Measurements from ENCODE around the gene TRUB1.

The TRUB1 gene

GRCh38 chr10:115003396-115003795 lies 65.4 kb downstream of the TRUB1 start:
- CTCF ChIA-PET, result no interaction called here
- DNase-seq, result no peak
- 89% methylated on average over 1 of the region's 2 CpGs for WGBS (ENCODE audit: insufficient coverage)
- H3K9me3 ChIP-seq (ENCODE audit: control extremely low read depth in 1 of 5, control insufficient read depth in 4 of 5, insufficient read depth in 2 of 5, low read depth in 1 of 5, low read length in 4 of 5), result no peaks in the 10 kb centered on the region
- peaks cover 0 to 4% (median 2%) of the 10 kb centered on the region in 5 experiments for H3K27me3 ChIP-seq (replicated peaks in 2 of 5; ENCODE audit: control insufficient read depth in 4 of 5, insufficient read depth in 5 of 5, low read length in 4 of 5)
- POLR2A ChIA-PET, result no interaction called here
- H3K4me3 ChIP-seq (ENCODE audit: control insufficient read depth in 1 of 7, extremely low read depth in 1 of 7, insufficient read depth in 4 of 7, low read depth in 2 of 7, low read length in 6 of 7), result no peak overlapping the region
- H3K36me3 ChIP-seq (ENCODE audit: control insufficient read depth in 4 of 4, insufficient read depth in 4 of 4, low read length in 3 of 4), result no peaks in the 10 kb centered on the region
- H3K4me1 ChIP-seq (ENCODE audit: control extremely low read depth in 1 of 4, control insufficient read depth in 4 of 4, insufficient read depth in 4 of 4, low read length in 3 of 4), result no peaks in the 10 kb centered on the region
- H3K27ac ChIP-seq (ENCODE audit: insufficient read depth in 1 of 2, low read depth in 1 of 2, low read length in 2 of 2, poor library complexity in 1 of 2, severe bottlenecking in 2 of 2), result no peak overlapping the region

- H3K4me1 ChIP-seq (ENCODE audit: control extremely low read depth in 1 of 4, control insufficient read depth in 4 of 4, insufficient read depth in 4 of 4, low read length in 3 of 4), result no peaks in the 10 kb centered on the region
- no peaks in the 10 kb centered on the region for H3K9me3 ChIP-seq (ENCODE audit: control extremely low read depth in 1 of 5, control insufficient read depth in 4 of 5, insufficient read depth in 2 of 5, low read depth in 1 of 5, low read length in 4 of 5)
- ChIA-PET CTCF (no interaction called here), POLR2A (no interaction called here)
- H3K36me3 ChIP-seq (ENCODE audit: control insufficient read depth in 4 of 4, insufficient read depth in 4 of 4, low read length in 3 of 4), result no peaks in the 10 kb centered on the region
- no peak overlapping the region for H3K4me3 ChIP-seq (ENCODE audit: control insufficient read depth in 1 of 7, extremely low read depth in 1 of 7, insufficient read depth in 4 of 7, low read depth in 2 of 7, low read length in 6 of 7)
- no peak overlapping the region for H3K27ac ChIP-seq (ENCODE audit: insufficient read depth in 1 of 2, low read depth in 1 of 2, low read length in 2 of 2, poor library complexity in 1 of 2, severe bottlenecking in 2 of 2)
- peaks cover 0 to 4% (median 2%) of the 10 kb centered on the region in 5 experiments for H3K27me3 ChIP-seq (replicated peaks in 2 of 5; ENCODE audit: control insufficient read depth in 4 of 5, insufficient read depth in 5 of 5, low read length in 4 of 5)
- 70% methylated on average over 2 of the region's 3 CpGs for WGBS (ENCODE audit: insufficient coverage)
- DNase-seq, result no peak
Observed at GRCh38 chr10:115004236-115004862, 66.4 kb downstream of the TRUB1 start.

GRCh38 chr10:115005771-115006170 lies 67.8 kb downstream of the TRUB1 start:
- 93% methylated on average over 4 of the region's 8 CpGs for WGBS (ENCODE audit: insufficient coverage)
- Histone ChIP-seq H3K4me3 (ENCODE audit: control insufficient read depth in 1 of 7, extremely low read depth in 1 of 7, insufficient read depth in 4 of 7, low read depth in 2 of 7, low read length in 6 of 7) (no peak overlapping the region), H3K4me1 (ENCODE audit: control extremely low read depth in 1 of 4, control insufficient read depth in 4 of 4, insufficient read depth in 4 of 4, low read length in 3 of 4) (no peaks in the 10 kb centered on the region), H3K36me3 (ENCODE audit: control insufficient read depth in 4 of 4, insufficient read depth in 4 of 4, low read length in 3 of 4) (no peaks in the 10 kb centered on the region), H3K27ac (ENCODE audit: insufficient read depth in 1 of 2, low read depth in 1 of 2, low read length in 2 of 2, poor library complexity in 1 of 2, severe bottlenecking in 2 of 2) (no peak overlapping the region), H3K9me3 (ENCODE audit: control extremely low read depth in 1 of 5, control insufficient read depth in 4 of 5, insufficient read depth in 2 of 5, low read depth in 1 of 5, low read length in 4 of 5) (no peaks in the 10 kb centered on the region), H3K27me3 (replicated peaks in 2 of 5; ENCODE audit: control insufficient read depth in 4 of 5, insufficient read depth in 5 of 5, low read length in 4 of 5) (peaks cover 0 to 4% (median 2%) of the 10 kb centered on the region in 5 experiments)
- CTCF ChIA-PET, result interaction anchor here (1.0 kb wide), 1 partner anchor 10 kb away, joined by 4 read pairs; no protein-coding TSS in a partner anchor
- no peak for DNase-seq
- POLR2A ChIA-PET, result no interaction called here

- CTCF ChIA-PET, result no interaction called here
- WGBS (ENCODE audit: insufficient coverage), result 87% methylated on average over 9 of the region's 9 CpGs
- no peaks in the 10 kb centered on the region for H3K9me3 ChIP-seq (ENCODE audit: control extremely low read depth in 1 of 5, control insufficient read depth in 4 of 5, insufficient read depth in 2 of 5, low read depth in 1 of 5, low read length in 4 of 5)
- H3K27ac ChIP-seq (ENCODE audit: insufficient read depth in 1 of 2, low read depth in 1 of 2, low read length in 2 of 2, poor library complexity in 1 of 2, severe bottlenecking in 2 of 2), result no peak overlapping the region
- H3K4me1 ChIP-seq (ENCODE audit: control extremely low read depth in 1 of 4, control insufficient read depth in 4 of 4, insufficient read depth in 4 of 4, low read length in 3 of 4), result no peaks in the 10 kb centered on the region
- POLR2A ChIA-PET, result no interaction called here
- H3K4me3 ChIP-seq (ENCODE audit: control insufficient read depth in 1 of 7, extremely low read depth in 1 of 7, insufficient read depth in 4 of 7, low read depth in 2 of 7, low read length in 6 of 7), result no peak overlapping the region
- H3K36me3 ChIP-seq (ENCODE audit: control insufficient read depth in 4 of 4, insufficient read depth in 4 of 4, low read length in 3 of 4), result no peaks in the 10 kb centered on the region
- DNase-seq, result no peak
- peaks cover 0 to 2% (median 0%) of the 10 kb centered on the region in 5 experiments for H3K27me3 ChIP-seq (replicated peaks in 2 of 5; ENCODE audit: control insufficient read depth in 4 of 5, insufficient read depth in 5 of 5, low read length in 4 of 5)
Observed at GRCh38 chr10:115018185-115018931, 80.4 kb downstream of the TRUB1 start.

GRCh38 chr10:115020449-115020848 lies 82.5 kb downstream of the TRUB1 start:
- H3K36me3 ChIP-seq (ENCODE audit: control insufficient read depth in 4 of 4, insufficient read depth in 4 of 4, low read length in 3 of 4), result no peaks in the 10 kb centered on the region
- DNase-seq, result no peak
- 90% methylated on average over 2 of the region's 2 CpGs for WGBS (ENCODE audit: insufficient coverage)
- H3K27ac ChIP-seq (ENCODE audit: insufficient read depth in 1 of 2, low read depth in 1 of 2, low read length in 2 of 2, poor library complexity in 1 of 2, severe bottlenecking in 2 of 2), result no peak overlapping the region
- H3K9me3 ChIP-seq (ENCODE audit: control extremely low read depth in 1 of 5, control insufficient read depth in 4 of 5, insufficient read depth in 2 of 5, low read depth in 1 of 5, low read length in 4 of 5), result no peaks in the 10 kb centered on the region
- ChIA-PET POLR2A (no interaction called here), CTCF (no interaction called here)
- no peaks in the 10 kb centered on the region for H3K27me3 ChIP-seq (replicated peaks in 2 of 5; ENCODE audit: control insufficient read depth in 4 of 5, insufficient read depth in 5 of 5, low read length in 4 of 5)
- H3K4me3 ChIP-seq (ENCODE audit: control insufficient read depth in 1 of 7, extremely low read depth in 1 of 7, insufficient read depth in 4 of 7, low read depth in 2 of 7, low read length in 6 of 7), result no peak overlapping the region
- no peaks in the 10 kb centered on the region for H3K4me1 ChIP-seq (ENCODE audit: control extremely low read depth in 1 of 4, control insufficient read depth in 4 of 4, insufficient read depth in 4 of 4, low read length in 3 of 4)

- H3K36me3 ChIP-seq (ENCODE audit: control insufficient read depth in 4 of 4, insufficient read depth in 4 of 4, low read length in 3 of 4), result no peaks in the 10 kb centered on the region
- H3K27ac ChIP-seq (ENCODE audit: insufficient read depth in 1 of 2, low read depth in 1 of 2, low read length in 2 of 2, poor library complexity in 1 of 2, severe bottlenecking in 2 of 2), result no peak overlapping the region
- ChIA-PET POLR2A (no interaction called here), CTCF (no interaction called here)
- no peaks in the 10 kb centered on the region for H3K27me3 ChIP-seq (replicated peaks in 2 of 5; ENCODE audit: control insufficient read depth in 4 of 5, insufficient read depth in 5 of 5, low read length in 4 of 5)
- no peaks in the 10 kb centered on the region for H3K9me3 ChIP-seq (ENCODE audit: control extremely low read depth in 1 of 5, control insufficient read depth in 4 of 5, insufficient read depth in 2 of 5, low read depth in 1 of 5, low read length in 4 of 5)
- no peak for DNase-seq
- 93% methylated on average over 4 of the region's 5 CpGs for WGBS (ENCODE audit: insufficient coverage)
- H3K4me1 ChIP-seq (ENCODE audit: control extremely low read depth in 1 of 4, control insufficient read depth in 4 of 4, insufficient read depth in 4 of 4, low read length in 3 of 4), result no peaks in the 10 kb centered on the region
- H3K4me3 ChIP-seq (ENCODE audit: control insufficient read depth in 1 of 7, extremely low read depth in 1 of 7, insufficient read depth in 4 of 7, low read depth in 2 of 7, low read length in 6 of 7), result no peak overlapping the region
Observed at GRCh38 chr10:115022733-115023132, 84.7 kb downstream of the TRUB1 start.

- DNase-seq, result no peak
- no peaks in the 10 kb centered on the region for H3K9me3 ChIP-seq (ENCODE audit: control extremely low read depth in 1 of 5, control insufficient read depth in 4 of 5, insufficient read depth in 2 of 5, low read depth in 1 of 5, low read length in 4 of 5)
- no peaks in the 10 kb centered on the region for H3K27me3 ChIP-seq (replicated peaks in 2 of 5; ENCODE audit: control insufficient read depth in 4 of 5, insufficient read depth in 5 of 5, low read length in 4 of 5)
- ChIA-PET CTCF (no interaction called here), POLR2A (no interaction called here)
- no peaks in the 10 kb centered on the region for H3K4me1 ChIP-seq (ENCODE audit: control extremely low read depth in 1 of 4, control insufficient read depth in 4 of 4, insufficient read depth in 4 of 4, low read length in 3 of 4)
- no peak overlapping the region for H3K4me3 ChIP-seq (ENCODE audit: control insufficient read depth in 1 of 7, extremely low read depth in 1 of 7, insufficient read depth in 4 of 7, low read depth in 2 of 7, low read length in 6 of 7)
- no peaks in the 10 kb centered on the region for H3K36me3 ChIP-seq (ENCODE audit: control insufficient read depth in 4 of 4, insufficient read depth in 4 of 4, low read length in 3 of 4)
- no peak overlapping the region for H3K27ac ChIP-seq (ENCODE audit: insufficient read depth in 1 of 2, low read depth in 1 of 2, low read length in 2 of 2, poor library complexity in 1 of 2, severe bottlenecking in 2 of 2)
- 90% methylated on average over 7 of the region's 8 CpGs for WGBS (ENCODE audit: insufficient coverage)
Observed at GRCh38 chr10:115023715-115024114, 85.7 kb downstream of the TRUB1 start.

All from common myeloid progenitor, CD34-positive (primary cell).